GM21528 (cell line): Measurements from ENCODE around the gene PCARE.
A peak's percentile ranks its signal among the peaks of the same experiment; 100 is the strongest.

Experiments used
- ATAC-seq: cut with Tn5 transposase; IDR thresholded peaks from one replicate; pipeline ENCODE4 v1.9.1; 2021; ENCODE audit warnings: mild to moderate bottlenecking, moderate library complexity; ENCODE audit not compliant: unreplicated experiment, low FRiP score

Gene PCARE

DNA sequence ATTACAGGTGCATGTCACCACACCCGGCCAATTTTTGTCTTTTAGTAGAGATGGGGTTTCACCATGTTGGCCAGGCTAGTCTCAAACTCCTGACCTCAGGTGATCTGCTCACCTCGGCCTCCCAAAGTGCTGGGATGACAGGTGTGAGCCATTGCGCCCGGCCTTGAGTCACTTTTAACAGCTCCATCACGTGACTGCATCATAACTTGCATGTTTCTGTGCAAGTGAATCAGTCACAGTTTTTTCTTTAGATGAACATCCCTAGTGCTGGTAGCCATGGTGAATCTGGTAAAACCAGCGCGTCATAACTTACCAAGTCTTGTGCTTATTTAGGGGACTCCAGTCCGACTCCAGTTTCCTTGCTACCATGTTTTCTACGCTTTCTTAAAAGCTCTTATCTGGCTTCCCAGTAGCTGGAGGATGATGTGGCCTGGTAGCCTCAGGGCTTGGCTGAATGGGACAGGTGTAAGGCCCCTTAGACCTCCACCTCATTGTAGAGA lies 33.1 kb downstream of the PCARE start:
- no peak for ATAC-seq

DNA sequence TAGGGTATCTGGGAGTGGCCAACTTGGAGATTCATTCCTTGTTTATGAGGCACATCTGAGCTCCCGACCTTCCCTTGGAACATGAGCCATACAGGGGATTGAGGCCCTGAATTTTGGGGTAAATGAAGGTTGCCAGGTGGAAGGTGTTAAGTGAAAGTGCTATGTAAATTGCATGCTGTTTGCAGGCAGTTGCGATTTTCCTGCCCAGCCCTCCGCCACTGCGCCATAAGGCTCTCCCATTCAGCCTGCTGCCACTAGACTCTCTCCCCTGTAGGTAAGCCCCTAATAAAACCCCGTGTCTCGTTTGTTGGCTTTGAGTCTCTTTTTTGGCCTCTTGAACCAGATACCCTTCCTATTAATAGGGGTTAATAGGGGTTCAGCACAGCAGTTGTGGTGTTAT lies 33.8 kb downstream of the PCARE start:
- ATAC-seq, result no peak

DNA sequence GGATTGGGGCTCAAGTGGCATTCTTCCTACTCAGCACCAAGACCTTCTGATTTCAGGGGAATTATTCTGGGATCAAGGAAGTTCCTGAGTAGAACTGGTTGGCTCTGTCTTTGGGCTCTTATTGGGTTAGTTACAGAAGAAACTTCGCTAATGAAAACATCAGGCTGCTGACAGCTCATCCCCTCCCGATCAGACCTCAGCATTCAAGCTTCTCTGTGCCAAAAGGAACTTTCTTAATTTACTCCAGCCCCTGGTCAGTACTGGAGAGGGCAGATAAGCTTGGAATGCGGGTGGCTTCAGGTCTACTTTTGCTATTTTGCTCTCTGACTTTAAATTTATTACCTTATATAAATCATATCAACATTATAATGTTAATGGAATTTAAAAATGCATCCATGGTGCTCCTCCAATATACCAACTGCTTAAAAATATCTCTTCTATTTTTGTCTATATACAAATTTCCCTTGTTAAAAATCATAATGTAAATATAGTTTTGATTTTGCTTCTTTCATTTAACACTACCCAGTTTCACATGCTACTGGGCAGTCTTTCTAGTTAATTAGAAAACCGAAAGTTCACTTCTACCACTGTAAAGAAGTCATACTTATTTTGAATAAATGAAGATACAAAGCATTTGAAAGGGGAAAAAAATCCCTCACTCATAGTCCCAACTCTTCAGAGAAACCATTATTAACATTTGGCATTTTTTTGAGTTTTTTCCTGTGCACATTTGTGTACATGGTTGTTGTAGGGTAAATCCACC lies 34.4 kb downstream of the PCARE start:
- ATAC-seq, result no peak

DNA sequence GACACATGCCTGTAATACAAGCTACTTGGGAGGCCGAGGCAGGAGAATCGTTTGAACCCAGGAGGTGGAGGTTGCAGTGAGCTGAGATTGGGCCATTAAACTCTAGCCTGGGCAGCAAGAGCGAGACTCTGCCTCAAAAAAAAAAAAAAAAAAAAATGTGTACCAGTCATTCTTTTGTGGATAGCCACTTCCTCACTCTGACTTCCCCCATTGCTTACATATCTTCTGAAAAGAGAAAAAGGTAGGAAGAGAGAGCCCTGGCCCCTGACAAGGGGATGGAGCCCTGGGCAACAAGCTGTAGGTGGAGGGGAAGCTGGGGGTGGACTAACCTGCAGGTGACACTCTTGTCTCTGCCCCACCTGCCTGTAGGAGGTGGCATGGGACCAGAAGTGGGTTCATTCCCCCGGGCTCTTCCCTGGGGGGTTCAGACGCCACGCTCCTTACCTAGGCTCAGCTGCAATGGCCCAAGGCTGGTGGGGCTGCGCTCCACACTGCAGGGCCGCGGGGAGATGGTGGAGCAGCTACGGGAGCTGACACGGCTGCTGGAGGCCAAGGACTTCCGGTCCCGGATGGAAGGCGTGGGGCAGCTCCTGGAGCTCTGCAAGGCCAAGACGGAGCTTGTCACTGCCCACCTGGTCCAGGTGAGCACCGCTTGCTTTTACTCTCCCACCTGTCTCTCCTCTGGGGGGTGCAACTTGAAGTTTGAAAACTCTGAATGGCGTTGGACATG lies 39.1 kb downstream of the PCARE start:
- no peak for ATAC-seq

DNA sequence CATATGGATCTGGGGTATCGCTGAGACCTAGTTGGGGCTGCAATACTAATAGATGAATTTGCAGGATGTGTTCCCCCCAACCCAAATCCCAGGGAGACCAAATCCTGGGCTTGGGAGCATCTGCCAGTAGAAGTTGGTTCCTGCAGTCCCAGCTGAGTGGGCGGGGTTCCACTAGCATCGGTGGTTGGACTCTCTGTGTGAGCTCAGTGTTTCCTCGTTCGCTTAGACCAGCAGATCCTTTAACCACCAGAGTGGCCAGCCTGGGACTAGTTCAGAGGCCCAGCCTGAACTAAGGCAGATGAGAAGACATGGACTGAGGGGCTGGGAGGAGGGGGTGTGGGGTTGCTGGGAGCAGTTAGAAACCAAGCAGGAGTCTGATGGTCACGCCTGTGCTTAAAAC lies 40.7 kb downstream of the PCARE start:
- ATAC-seq, result no peak

DNA sequence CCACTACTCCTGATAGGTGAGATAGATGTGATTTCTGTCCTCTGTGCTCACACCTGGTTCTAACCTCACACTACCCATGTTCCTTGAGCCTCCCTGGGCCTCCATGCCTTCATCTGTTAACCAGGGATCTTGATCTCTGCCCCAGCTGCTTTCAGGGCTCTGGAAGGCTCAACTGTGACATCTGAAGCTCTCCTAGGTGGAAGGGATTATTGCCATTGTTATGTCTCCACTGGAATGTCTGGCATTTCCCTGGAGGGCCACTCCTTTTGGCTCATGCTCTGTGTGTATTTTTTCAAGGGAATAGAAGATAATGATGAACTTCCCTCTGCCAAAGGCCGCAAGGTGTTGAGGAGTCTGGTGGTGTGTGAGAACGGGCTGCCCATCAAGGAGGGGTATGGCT lies 41.2 kb downstream of the PCARE start:
- ATAC-seq, result no peak

DNA sequence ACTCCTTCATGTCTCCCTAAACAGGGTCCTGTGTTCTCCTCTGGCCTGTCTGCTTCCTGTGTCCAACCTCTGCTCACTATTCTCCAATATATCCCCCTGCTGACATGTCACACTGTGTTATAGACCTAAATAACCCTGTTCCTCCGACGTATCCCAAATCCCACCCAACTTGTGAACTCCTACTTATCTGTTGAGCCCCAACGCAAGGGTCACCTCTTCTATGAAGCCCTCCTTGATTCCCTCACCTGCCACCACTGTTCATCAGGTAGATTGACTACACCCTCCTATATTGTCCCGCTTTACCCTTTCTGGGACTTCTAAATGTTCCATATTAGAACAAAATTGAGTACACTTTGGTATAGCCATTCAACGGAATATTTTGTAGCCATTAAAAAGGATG lies 42.1 kb downstream of the PCARE start:
- ATAC-seq, result no peak

DNA sequence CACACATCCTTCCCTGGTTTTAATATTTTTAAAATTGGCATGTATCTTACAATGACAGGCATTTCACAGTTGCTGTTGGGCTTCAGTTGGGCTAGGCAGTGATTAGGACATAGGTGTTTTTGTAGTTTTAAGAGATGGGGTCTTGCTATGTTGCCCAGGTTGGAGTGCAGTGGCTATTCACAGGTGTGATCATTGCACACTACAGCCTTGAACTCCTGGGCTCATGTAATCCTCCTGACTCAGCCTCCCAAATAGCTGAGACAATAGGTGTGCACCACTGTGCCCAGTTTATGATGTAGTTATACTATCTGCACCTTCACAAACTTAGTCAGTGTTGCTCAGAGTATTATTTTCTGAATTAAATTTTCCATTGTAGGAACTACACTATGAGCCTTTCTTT lies 43.3 kb downstream of the PCARE start:
- ATAC-seq, result no peak

DNA sequence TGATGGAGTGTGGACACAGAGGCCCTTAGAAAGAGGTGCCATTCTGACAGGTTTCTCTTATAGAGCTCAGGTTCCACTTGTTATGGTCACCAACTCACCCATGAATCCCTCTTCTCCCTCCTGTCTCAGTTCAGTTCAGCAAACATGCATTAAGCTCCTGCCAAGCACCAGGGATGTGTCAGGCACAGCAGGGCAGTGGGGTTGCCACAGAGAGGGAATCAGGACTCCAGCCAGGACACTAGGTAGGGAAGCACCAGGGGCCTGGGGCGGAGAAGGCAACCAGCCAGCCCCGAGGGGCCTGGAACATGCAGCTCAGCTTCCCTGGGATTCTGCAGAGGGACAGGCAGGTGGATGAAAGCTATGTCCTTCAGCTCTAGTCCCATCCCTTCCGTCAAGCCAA lies 48.6 kb downstream of the PCARE start:
- no peak for ATAC-seq

DNA sequence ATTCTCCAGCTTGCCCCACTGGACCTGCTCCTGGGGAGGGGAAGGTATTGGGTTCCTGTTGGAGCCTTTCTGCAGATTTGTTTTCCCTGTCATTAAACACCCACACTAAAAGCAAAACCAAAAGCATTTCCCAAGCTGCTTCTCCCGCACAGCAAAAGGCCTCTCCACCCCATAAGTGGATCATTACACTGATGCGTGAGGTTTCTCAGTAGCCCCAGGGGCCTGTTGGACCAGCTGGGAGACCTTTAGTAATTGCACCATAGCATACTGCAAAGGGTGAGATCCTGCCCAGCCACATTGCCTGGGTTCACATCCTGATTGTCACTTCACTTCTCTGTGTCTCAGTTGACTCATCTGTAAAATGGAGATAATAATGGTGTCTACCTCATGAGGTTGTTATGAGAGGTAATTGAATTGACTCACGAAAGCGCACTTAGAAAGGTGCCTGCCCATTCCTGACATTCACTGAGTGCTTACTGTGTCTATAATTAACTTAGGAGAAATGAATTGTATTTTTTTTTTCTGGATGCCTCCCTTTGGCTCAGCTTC lies 49.4 kb downstream of the PCARE start:
- no peak for ATAC-seq

DNA sequence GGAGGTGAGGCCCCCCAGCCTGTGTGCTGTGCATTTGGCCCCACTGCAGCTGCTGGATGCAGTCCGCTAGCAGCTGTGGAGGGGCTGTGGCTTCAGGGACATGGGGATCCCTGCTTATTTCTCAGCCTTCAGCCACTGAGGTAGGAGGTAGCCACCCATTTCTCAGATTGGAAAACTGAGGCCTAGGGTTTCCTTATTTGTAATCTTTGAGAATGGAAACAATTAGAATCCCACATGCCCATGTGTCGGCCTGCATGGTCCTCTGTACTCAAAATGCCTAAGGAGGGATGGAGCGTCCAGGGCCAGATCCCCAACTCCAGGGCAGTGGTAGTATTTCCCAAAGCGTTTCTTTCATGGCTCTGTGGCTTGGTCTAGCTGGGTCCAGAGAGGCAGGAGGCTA lies 51.1 kb downstream of the PCARE start:
- no peak for ATAC-seq

DNA sequence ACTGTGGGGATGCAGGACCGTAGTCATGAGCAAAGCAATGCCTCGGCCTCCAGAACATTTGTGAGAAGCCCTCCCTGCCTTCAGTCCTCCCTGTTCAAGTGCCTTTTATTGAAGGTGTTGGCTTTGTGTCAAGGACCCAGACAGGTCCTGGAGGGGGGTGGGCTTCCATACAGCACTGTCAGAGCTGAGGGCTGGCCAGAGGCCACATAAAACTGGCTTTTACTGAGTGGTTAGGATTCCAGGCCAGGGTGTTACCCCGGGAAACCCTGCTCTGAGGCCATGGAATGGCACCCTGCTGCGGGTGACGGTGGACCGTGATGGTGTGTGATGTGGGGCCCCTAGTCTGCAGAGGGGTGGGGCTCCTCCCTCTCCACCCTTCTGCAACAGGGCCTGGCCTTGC lies 51.6 kb downstream of the PCARE start:
- no peak for ATAC-seq

DNA sequence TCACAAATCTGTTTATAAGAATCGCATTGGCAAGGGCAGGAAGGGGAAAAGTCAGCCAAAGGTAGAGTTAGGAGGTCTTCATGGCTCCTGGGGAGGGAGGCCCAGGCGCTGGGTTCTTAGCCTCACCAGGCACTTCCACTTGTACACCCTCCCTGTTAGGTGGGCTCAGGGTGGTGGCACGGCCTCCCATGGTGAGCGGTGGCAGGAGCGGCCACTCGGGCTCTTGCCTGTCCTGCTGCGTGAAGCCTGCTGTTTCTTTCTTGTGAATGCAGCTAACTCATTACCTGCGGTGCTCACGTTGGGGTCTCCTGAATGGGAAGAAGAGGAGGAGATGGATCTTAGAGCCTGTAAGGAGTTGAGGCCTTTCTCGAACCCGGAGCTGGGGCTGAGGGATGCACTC lies 52.4 kb downstream of the PCARE start:
- no peak for ATAC-seq

DNA sequence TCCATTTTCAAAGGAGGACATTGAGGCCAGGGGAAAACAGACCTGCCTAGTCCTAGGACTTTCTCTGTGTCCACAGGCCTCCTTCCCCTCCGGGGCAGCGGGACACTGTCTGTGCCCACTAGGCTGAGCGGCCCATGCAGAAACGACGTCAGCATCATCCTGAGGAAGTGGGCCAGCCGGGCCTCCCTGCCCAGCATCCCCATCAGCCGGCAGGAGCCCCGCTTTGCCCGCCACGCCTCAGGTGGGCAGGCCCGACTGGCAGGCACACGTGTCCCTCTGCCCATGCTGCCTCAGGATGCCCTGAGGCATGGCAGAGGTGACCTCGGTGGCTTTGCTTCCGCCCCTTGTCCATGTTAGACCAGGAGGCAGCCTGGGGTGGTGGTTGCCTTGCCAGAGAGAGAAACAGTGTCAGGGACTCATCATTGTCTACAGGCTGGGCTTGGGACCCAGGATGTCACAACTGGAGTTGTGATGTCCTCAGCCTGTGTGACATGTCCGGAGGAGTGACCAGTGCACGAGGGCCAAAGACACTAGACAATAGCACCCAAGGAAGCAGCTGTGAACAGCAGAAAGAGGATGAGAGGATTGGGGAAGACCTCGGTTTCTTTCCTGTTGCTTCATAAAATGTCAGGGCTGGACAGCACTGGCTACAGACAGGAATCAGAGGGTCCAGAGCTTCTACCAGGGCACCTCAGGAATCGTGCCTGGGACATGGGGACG lies 56.4 kb downstream of the PCARE start:
- no peak for ATAC-seq

DNA sequence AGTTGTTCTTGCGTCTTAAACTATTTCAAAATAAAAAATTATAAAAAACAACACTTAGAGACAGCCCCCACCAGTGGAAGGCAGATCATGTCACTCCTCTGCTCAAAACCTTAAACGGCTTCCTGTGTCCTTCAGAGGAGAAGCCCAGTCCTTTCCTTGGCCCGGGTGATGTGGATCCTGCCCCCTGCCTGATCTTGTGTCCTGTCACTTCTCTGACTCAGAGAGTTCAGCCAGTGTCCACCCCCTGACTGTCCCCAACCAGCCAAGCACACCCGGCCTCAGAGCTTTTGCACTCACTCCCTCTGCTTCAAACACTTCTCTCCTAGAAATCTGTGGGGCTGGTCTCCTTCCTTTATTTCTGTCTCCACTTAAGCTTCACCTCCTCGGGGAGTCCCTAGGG lies 57.8 kb downstream of the PCARE start:
- no peak for ATAC-seq

DNA sequence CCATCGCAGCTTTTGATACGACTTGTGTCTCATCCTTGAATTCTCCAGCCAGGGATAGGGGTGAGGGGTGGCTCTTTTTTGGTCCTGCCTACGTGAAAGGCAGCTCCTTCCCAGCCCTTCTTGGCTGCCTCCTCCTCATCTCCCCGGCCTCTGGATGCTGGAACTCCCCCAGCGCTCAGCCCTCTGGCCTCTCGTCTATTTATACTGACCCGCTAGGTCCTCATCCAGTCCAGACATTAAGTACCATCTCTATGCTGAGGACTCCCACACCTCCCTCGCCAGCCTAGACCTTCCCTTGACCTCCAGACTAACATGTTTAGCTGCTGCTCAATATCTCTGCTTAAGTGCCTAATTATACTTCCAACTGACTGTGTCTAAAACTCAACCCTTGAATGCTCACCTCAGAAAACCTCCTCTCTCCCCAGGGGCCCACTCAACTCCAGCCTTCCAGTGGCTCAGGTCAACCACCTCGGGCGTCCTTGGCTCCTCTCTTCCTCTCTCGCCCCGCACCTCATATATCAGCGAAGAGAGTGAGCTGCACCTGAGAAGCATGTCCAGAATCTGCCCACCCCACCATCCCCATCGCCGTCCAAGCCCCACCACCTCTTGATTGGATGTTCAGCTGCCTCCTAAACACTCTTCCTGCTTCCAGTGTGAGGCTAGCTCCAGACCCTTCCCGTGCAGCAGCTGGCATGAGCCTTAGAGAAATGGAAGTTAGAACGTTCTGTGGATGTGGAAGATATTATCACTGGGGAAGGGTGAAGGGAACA lies 58.4 kb downstream of the PCARE start:
- no peak for ATAC-seq

DNA sequence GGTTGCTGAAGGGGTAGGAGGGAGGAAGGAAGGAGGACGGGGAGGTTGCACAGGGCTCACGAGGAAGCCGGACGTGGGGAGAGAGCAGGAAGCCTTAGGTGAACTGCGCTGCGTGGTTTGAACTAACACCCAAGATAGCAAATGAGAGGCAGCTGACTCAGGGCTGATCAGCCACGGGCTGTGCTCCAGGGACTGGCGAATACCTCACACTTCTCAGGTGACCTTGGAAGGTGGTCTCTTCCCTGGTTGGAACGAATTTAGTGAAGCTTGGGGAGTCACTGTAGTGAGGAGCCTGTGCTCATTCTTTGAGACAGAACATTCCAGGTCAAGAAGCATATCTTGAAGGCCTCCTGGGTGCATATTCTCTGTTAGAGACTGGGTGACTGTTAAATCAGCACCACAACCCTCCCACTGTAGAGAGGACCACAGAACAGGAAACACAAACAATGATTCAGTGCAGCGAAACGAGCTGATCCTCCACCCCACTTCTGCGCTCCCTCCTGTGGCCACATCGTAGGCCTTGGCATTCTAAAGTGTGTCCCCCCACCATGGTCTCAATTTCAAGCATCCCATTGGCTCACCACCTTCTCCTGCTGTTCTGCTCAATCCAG lies 59.4 kb downstream of the PCARE start:
- ATAC-seq, result peak; percentile 46

DNA sequence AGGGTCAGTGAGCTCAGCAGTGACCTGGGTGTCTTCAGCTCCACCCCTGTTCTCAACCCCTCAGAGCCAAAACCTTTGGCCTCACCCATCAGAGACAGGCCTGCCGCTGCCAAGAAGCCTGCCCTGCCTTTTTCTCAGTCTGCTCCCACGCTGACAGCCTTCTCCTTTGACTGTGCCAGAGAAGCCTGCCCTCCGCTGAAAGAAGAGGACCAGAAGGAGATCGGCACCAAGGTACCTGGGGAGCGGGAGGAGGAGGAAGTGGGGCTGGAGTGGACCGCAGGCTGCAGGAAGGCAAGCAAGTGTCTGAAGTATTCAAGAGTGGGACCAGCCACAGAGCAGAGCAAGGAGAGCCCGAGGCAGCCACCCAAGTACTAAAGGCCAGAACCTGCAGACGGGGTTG lies 60.0 kb downstream of the PCARE start:
- ATAC-seq, result peak; percentile 23

DNA sequence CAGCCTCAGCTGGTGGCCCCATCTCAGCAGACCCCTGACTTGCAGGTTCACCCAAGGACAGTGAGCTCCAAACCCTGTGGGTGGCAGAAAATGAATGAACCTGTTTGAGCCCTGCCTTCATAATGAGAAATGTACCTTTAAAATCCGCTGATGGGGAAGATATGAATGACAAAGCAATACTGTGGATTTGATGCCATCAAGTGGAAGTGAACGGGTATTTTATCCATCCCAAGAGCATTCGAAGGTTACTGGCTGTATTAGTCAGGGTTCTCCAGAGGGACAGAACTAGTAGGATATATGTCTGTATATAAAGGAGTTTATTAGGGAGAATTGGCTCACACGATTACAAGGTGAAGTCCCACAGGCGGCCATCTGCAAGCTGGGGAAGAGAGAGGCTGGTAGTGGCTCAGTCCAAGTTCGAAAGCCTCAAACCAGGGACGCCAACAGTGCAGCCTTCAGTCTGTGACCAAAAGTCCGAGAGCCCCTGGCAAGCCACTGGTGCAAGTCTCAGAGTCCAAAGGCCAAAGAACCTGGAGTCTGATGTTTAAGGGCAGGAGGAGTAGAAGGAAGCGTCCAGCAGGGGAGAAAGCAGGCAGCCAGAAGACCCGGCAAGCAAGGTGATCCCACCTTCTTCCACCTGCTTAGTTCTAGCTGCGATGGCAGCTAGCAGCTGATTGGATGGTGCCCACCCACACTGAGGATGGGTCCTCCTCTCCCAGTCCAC lies 61.1 kb downstream of the PCARE start:
- no peak for ATAC-seq
